ENCODE data around the gene INPP5K. TPM values are rescaled to one million over a fixed set of nuclear protein-coding genes. Genes with fewer than 3 reads are reported as not detected.
A peak's percentile ranks its signal among the peaks of the same experiment; 100 is the strongest.

Gene INPP5K
- total and polyA plus RNA-seq, 7 donors, result 25.7 to 66.5 (median 41.0) TPM

- WGBS, 2 donors, result 92 to 93% methylated on average over 7 of the region's 7 CpGs
- Histone ChIP-seq H3K4me1 (peaks cover 0 to 25% (median 18%) of the 10 kb centered on the region in 4 donors), H3K36me3 (peaks cover 0 to 31% (median 5%) of the 10 kb centered on the region in 4 donors), H3K4me3 (no peak overlapping the region), H3K27me3 (no peaks in the 10 kb centered on the region), H3K9me3 (no peaks in the 10 kb centered on the region), H3K27ac (no peak overlapping the region)
- DNase-seq, result no peak
- TF ChIP-seq POLR2AphosphoS5 (IDR thresholded peaks at IDR 0.05) (no peak), EP300 (IDR thresholded peaks at IDR 0.05) (no peak), CTCF (IDR thresholded peaks at IDR 0.05) (no peak), POLR2A (IDR thresholded peaks at IDR 0.05) (no peak)
- intact Hi-C loops (cut with DNase I), result loop anchor here (5.0 kb wide), 1 partner anchor 43 kb away; the partner anchor contains the start of gene PITPNA
Observed at GRCh38 chr17:1519678-1520077, 3.3 kb upstream of the INPP5K start.

- H3K27me3 ChIP-seq, result no peaks in the 10 kb centered on the region
Observed at GRCh38 chr17:1518410-1518809, 2.0 kb upstream of the INPP5K start.

GRCh38 chr17:1515640-1516387 lies 598 bp downstream of the INPP5K start:
- DNase-seq, result peak; percentile 85
- Histone ChIP-seq H3K4me3 (peak overlapping the region; percentile 55 to 99 (median 90)), H3K36me3 (peaks cover 0 to 34% (median 14%) of the 10 kb centered on the region in 4 donors), H3K4me1 (peaks cover 0 to 57% (median 50%) of the 10 kb centered on the region in 4 donors), H3K27me3 (no peaks in the 10 kb centered on the region), H3K9me3 (no peaks in the 10 kb centered on the region), H3K27ac (peak overlapping the region; percentile 91 to 98 (median 94))
- intact Hi-C loops (cut with DNase I), result loop anchor here (1.0 to 5.0 kb wide), 5 partner anchors 23 to 247 kb away; partner anchors contain the start of genes CRK, MYO1C and PITPNA
- 0 to 1% methylated on average over 31 of the region's 31 CpGs for WGBS, 2 donors
- peak in 3 of 4 donors; percentile 46 to 73 (median 67) for TF ChIP-seq POLR2AphosphoS5 (IDR thresholded peaks at IDR 0.05)
- peak; percentile 59 to 89 (median 73) for TF ChIP-seq CTCF (IDR thresholded peaks at IDR 0.05)
- TF ChIP-seq EP300 (IDR thresholded peaks at IDR 0.05), result no peak

More at GRCh38 chr17:1518410-1518809, 2.0 kb upstream of the INPP5K start:
- intact Hi-C loops (cut with DNase I), result loop anchor here (5.0 kb wide), 1 partner anchor 44 kb away; the partner anchor contains the start of gene PITPNA
- Histone ChIP-seq H3K27ac (no peak overlapping the region), H3K9me3 (no peaks in the 10 kb centered on the region), H3K4me1 (peaks cover 0 to 31% (median 28%) of the 10 kb centered on the region in 4 donors), H3K4me3 (no peak overlapping the region), H3K36me3 (peaks cover 0 to 31% (median 9%) of the 10 kb centered on the region in 4 donors)
- no peak for TF ChIP-seq EP300 (IDR thresholded peaks at IDR 0.05)
- 69 to 80% methylated on average over 2 of the region's 2 CpGs for WGBS, 2 donors
- no peak for DNase-seq

- Histone ChIP-seq H3K27ac (peak overlapping the region; percentile 69 to 77 (median 71)), H3K36me3 (peaks cover 7 to 39% (median 31%) of the 10 kb centered on the region in 4 donors), H3K4me1 (peaks cover 0 to 58% (median 49%) of the 10 kb centered on the region in 4 donors), H3K9me3 (no peaks in the 10 kb centered on the region), H3K4me3 (no peak overlapping the region), H3K27me3 (no peaks in the 10 kb centered on the region)
- 53 to 85% methylated on average over 2 of the region's 2 CpGs for WGBS, 2 donors
- TF ChIP-seq CTCF (IDR thresholded peaks at IDR 0.05), result no peak
- no peak for TF ChIP-seq EP300 (IDR thresholded peaks at IDR 0.05)
- TF ChIP-seq POLR2A (IDR thresholded peaks at IDR 0.05), result no peak
- no peak for TF ChIP-seq POLR2AphosphoS5 (IDR thresholded peaks at IDR 0.05)
- intact Hi-C loops (cut with DNase I), result no loop called here
- DNase-seq, result no peak
Observed at GRCh38 chr17:1512351-1512750, 4.1 kb downstream of the INPP5K start.

- Histone ChIP-seq H3K4me1 (peaks cover 0 to 55% (median 46%) of the 10 kb centered on the region in 4 donors), H3K36me3 (peaks cover 7 to 44% (median 36%) of the 10 kb centered on the region in 4 donors), H3K4me3 (no peak overlapping the region), H3K9me3 (no peaks in the 10 kb centered on the region), H3K27ac (peak overlapping the region; percentile 69 to 77 (median 71)), H3K27me3 (no peaks in the 10 kb centered on the region)
- WGBS, 2 donors, result 10 to 57% methylated on average over 7 of the region's 7 CpGs
- intact Hi-C loops (cut with DNase I), result no loop called here
- TF ChIP-seq CTCF (IDR thresholded peaks at IDR 0.05), result no peak
- peak in 2 of 4 donors; percentile 5 to 50 for TF ChIP-seq POLR2AphosphoS5 (IDR thresholded peaks at IDR 0.05)
- TF ChIP-seq POLR2A (IDR thresholded peaks at IDR 0.05), result no peak
- TF ChIP-seq EP300 (IDR thresholded peaks at IDR 0.05), result no peak
- DNase-seq, result no peak
Observed at GRCh38 chr17:1511756-1512321, 4.6 kb downstream of the INPP5K start.
